HEK293T (cell line): ENCODE results near the gene MYB.

Source experiments
- ARNT ChIP-seq: fragments of 450-650 bp; IDR thresholded peaks from 2 replicates; pipeline ENCODE4 v1.6.1; 2017; ENCODE audit warnings: mild to moderate bottlenecking
- BHLHE40 ChIP-seq: fragments of 450-650 bp; IDR thresholded peaks from 2 replicates; pipeline ENCODE4 v1.6.1; 2016; ENCODE audit warnings: mild to moderate bottlenecking, moderate library complexity, borderline replicate concordance
- ELF4 ChIP-seq: fragments of 450-650 bp; IDR thresholded peaks from 2 replicates; pipeline ENCODE4 v1.6.1; 2017; ENCODE audit warnings: antibody characterized with exemption
- FOXA1 ChIP-seq: fragments of 450-650 bp; IDR thresholded peaks from 2 replicates; pipeline ENCODE4 v1.6.1; 2016; ENCODE audit warnings: mild to moderate bottlenecking
- FOXK2 ChIP-seq: fragments of 450-650 bp; IDR thresholded peaks from 2 replicates; pipeline ENCODE4 v1.6.1; 2016; ENCODE audit warnings: mild to moderate bottlenecking
- HDGF ChIP-seq: fragments of 450-650 bp; IDR thresholded peaks from 2 replicates; pipeline ENCODE4 v1.6.1; 2017; ENCODE audit warnings: antibody characterized with exemption, borderline replicate concordance
- LEF1 ChIP-seq: fragments of 450-650 bp; IDR thresholded peaks from 2 replicates; pipeline ENCODE4 v1.6.1; 2017; ENCODE audit warnings: mild to moderate bottlenecking, borderline replicate concordance
- NFRKB ChIP-seq: fragments of 450-650 bp; IDR thresholded peaks from 2 replicates; pipeline ENCODE4 v1.6.1; 2016; ENCODE audit warnings: mild to moderate bottlenecking, moderate library complexity
- SP1 ChIP-seq: fragments of 450-650 bp; IDR thresholded peaks from 2 replicates; pipeline ENCODE4 v1.6.1; 2017
- SUZ12 ChIP-seq: fragments of 450-650 bp; IDR thresholded peaks from 2 replicates; pipeline ENCODE4 v1.6.1; 2016; ENCODE audit warnings: mild to moderate bottlenecking
- TARDBP ChIP-seq: fragments of 450-650 bp; IDR thresholded peaks from 2 replicates; pipeline ENCODE4 v1.6.1; 2016
- TF ChIP-seq, protein P1 (sequence below): fragments of 450-650 bp; IDR thresholded peaks from 2 replicates; pipeline ENCODE4 v1.6.1; 2016

DNA sequence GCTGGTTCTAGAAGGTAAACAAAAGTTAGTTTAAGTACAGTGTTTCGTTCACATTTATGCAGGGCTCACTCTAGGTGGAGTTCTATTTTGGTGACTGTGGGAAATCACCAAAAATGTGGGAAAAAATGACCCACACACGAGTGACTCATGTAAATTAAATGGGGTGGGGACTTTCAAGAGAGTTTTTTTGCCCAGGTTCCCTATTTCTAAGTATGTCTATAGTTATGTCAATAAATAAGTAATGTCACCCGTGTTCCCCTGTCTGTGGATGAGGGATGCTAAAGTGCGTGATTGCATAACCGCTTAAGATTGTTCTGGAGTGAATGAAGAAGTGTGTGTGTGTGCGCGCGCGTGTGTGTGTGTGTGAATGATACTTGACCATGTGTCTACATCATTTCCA is 69.1 kb downstream of the MYB start:
- TF ChIP-seq FOXK2 (no peak), SUZ12 (no peak), FOXA1 (no peak), ARNT (no peak), BHLHE40 (no peak), LEF1 (no peak), TARDBP (no peak), SP1 (no peak), HDGF (no peak), NFRKB (no peak), ELF4 (no peak)
- TF ChIP-seq, protein P1, sequence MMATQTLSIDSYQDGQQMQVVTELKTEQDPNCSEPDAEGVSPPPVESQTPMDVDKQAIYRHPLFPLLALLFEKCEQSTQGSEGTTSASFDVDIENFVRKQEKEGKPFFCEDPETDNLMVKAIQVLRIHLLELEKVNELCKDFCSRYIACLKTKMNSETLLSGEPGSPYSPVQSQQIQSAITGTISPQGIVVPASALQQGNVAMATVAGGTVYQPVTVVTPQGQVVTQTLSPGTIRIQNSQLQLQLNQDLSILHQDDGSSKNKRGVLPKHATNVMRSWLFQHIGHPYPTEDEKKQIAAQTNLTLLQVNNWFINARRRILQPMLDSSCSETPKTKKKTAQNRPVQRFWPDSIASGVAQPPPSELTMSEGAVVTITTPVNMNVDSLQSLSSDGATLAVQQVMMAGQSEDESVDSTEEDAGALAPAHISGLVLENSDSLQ, result no peak
